Peyer's patch (tissue), 4 donors: Measurements from ENCODE around the gene PLCB2. TPM values are rescaled to one million over a fixed set of nuclear protein-coding genes. Genes with fewer than 3 reads are reported as not detected.

Experiments used
- DNase-seq, 3 donors: peaks; one replicate each; pipeline ENCODE4 v3.0.0-alpha.2; 2017 to 2019
- H3K27ac ChIP-seq, 4 donors: fragments of 200-600 bp; sonication (generic); one replicate each; pipeline ENCODE4 v1.5.1; 2016 to 2019
- H3K27me3 ChIP-seq, 2 donors: fragments of 200-600 bp; sonication (generic); one replicate each; pipeline ENCODE4 v1.5.1; 2019
- H3K36me3 ChIP-seq, 3 donors: fragments of 200-600 bp; sonication (generic); one replicate each; pipeline ENCODE4 v1.5.1; 2016 to 2019
- H3K4me1 ChIP-seq, 4 donors: fragments of 200-600 bp; sonication (generic); one replicate each; pipeline ENCODE4 v1.5.1; 2016 to 2019
- H3K4me3 ChIP-seq, 4 donors: fragments of 200-600 bp; sonication (generic); 1 replicate in 3 of 4; 2 replicates in 1 of 4; pipeline ENCODE4 v1.5.1; 2016 to 2019; ENCODE audit warnings: mild to moderate bottlenecking in 1 of 4
- H3K9me3 ChIP-seq, 4 donors: fragments of 200-600 bp; sonication (generic); one replicate each; pipeline ENCODE4 v1.5.1; 2016 to 2019; ENCODE audit warnings: mild to moderate bottlenecking in 1 of 4
- CTCF ChIP-seq, 6 experiments: fragments of 450-650 bp in 4 of 6; fragments of 200-600 bp in 2 of 6; sonication (generic) in 1 of 6; IDR thresholded peaks; one replicate each; pipeline ENCODE4 v1.5.1; 2017 to 2019; ENCODE audit warnings: antibody characterized with exemption in 6 of 6, mild to moderate bottlenecking in 3 of 6, moderate library complexity in 1 of 6
- POLR2A ChIP-seq, 2 donors: fragments of 450-650 bp; IDR thresholded peaks; one replicate each; pipeline ENCODE4 v1.5.1; 2017; ENCODE audit warnings: antibody characterized with exemption in 2 of 2, mild to moderate bottlenecking in 2 of 2, moderate library complexity in 2 of 2
- total RNA-seq, 4 donors: library from RNA; depleted of rRNA; stranded (reverse); fragments of >200 nt; gene quantifications; one replicate each; pipeline ENCODE4 v1.1.0, GENCODE V29; 2016

PLCB2 gene
- total RNA-seq, 4 donors from 2014 or later = 12.3 to 101 (median 15.7) TPM

GRCh38 chr15:40255033-40255432 lies 52.7 kb downstream of the PLCB2 start:
- H3K27me3 ChIP-seq = no peaks in the 10 kb centered on the region
- no peaks in the 10 kb centered on the region for H3K9me3 ChIP-seq
- H3K4me1 ChIP-seq = peaks cover 0 to 17% (median 9%) of the 10 kb centered on the region in 4 donors
- no peak for DNase-seq
- no peak overlapping the region for H3K27ac ChIP-seq
- H3K4me3 ChIP-seq = no peak overlapping the region
- TF ChIP-seq POLR2A (IDR thresholded peaks at IDR 0.05) (no peak), CTCF (IDR thresholded peaks at IDR 0.05) (no peak)
- H3K36me3 ChIP-seq = no peaks in the 10 kb centered on the region

DNA sequence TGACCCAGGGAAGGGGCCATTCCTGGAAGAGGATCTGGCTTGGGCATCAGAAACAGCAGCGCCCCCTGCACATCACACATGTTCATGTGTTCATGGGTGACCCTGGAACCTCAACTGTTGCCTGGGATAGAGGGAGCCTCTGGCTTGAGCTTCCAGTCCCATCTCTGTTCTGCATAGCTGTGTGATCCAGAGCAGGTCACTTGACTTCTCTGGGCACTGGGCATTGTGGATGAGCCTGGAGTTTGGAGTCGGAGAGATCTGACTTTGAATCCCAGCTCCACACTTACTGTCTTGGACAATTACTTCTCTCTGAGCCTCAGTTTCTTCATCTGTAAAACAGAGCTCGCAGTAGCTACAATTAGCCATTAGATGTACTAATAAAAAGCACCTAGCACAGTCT lies 53.3 kb downstream of the PLCB2 start:
- DNase-seq = no peak
- Histone ChIP-seq H3K27me3 (no peaks in the 10 kb centered on the region), H3K9me3 (no peaks in the 10 kb centered on the region), H3K4me1 (peaks cover 0 to 17% (median 9%) of the 10 kb centered on the region in 4 donors), H3K27ac (no peak overlapping the region), H3K4me3 (no peak overlapping the region), H3K36me3 (no peaks in the 10 kb centered on the region)
- TF ChIP-seq CTCF (IDR thresholded peaks at IDR 0.05) (no peak), POLR2A (IDR thresholded peaks at IDR 0.05) (no peak)

DNA sequence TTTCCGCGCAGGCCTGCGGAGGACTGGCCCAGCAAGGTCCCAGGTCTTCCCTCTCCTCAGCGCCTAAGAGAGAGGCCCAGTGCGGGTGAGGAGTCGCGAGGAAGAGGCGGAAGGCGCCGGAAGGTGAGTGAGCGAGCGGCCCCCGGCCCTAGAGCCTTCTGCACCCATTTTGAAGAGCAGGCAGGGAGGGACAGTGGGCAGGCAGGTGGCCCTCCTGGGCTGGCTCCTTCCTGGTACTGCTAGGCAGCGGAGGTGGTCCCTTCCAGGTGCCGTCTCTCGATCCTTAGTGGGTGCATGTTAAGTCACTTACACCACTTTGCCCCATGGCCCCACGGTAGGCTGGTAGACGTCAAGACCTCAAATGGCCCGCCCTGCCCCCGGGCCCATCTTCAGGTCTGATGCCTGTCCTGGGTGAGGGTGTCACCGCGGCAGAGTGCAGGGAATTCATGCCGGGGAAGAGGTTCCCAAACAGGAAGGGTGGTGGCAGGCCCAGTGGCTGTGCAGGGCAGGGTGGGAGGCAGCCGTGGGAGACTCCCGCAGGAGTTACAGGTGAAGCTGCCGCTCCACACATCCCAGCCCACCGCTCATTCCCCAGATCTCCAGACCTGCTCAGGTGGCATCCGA lies 54.5 kb downstream of the PLCB2 start:
- Histone ChIP-seq H3K4me3 (peak overlapping the region; percentile 46 to 64 (median 61)), H3K27ac (peak overlapping the region in 1 of 4 donors; percentile 21), H3K36me3 (no peaks in the 10 kb centered on the region), H3K4me1 (peaks cover 0 to 17% (median 9%) of the 10 kb centered on the region in 4 donors), H3K9me3 (no peaks in the 10 kb centered on the region), H3K27me3 (no peaks in the 10 kb centered on the region)
- TF ChIP-seq CTCF (IDR thresholded peaks at IDR 0.05) = no peak
- TF ChIP-seq POLR2A (IDR thresholded peaks at IDR 0.05) = no peak
- no peak for DNase-seq

GRCh38 chr15:40252438-40253166 lies 55.1 kb downstream of the PLCB2 start:
- Histone ChIP-seq H3K4me3 (peak overlapping the region; percentile 46 to 64 (median 61)), H3K36me3 (no peaks in the 10 kb centered on the region), H3K27me3 (no peaks in the 10 kb centered on the region), H3K4me1 (peaks cover 0 to 17% (median 9%) of the 10 kb centered on the region in 4 donors), H3K27ac (peak overlapping the region in 1 of 4 donors; percentile 21), H3K9me3 (no peaks in the 10 kb centered on the region)
- DNase-seq = peak in 1 of 3 donors; percentile 64
- TF ChIP-seq POLR2A (IDR thresholded peaks at IDR 0.05) (no peak), CTCF (IDR thresholded peaks at IDR 0.05) (no peak)

DNA sequence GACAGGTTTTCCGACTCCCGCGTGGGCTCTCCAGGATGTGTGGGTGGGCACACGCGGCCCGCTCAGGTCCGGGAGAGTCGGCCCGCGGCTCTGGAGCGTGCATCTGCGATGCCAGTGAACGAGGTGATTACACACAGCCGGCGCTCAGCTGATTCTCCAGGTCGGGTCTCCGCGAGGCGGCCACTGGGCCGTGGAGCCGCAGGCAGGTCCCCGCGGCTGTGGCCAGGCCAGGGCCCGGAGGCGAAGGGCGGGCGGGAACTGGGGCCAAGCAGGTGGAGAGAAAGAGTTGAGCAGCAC lies 55.6 kb downstream of the PLCB2 start:
- Histone ChIP-seq H3K4me1 (peaks cover 0 to 17% (median 9%) of the 10 kb centered on the region in 4 donors), H3K36me3 (no peaks in the 10 kb centered on the region), H3K4me3 (peak overlapping the region; percentile 46 to 64 (median 61)), H3K9me3 (no peaks in the 10 kb centered on the region), H3K27me3 (no peaks in the 10 kb centered on the region), H3K27ac (no peak overlapping the region)
- TF ChIP-seq CTCF (IDR thresholded peaks at IDR 0.05) = no peak
- no peak for TF ChIP-seq POLR2A (IDR thresholded peaks at IDR 0.05)
- DNase-seq = no peak
